Measurements from ENCODE around the gene CENPX. TPM values are rescaled to one million over a fixed set of nuclear protein-coding genes. Genes with fewer than 3 reads are reported as not detected.
A peak's percentile ranks its signal among the peaks of the same experiment; 100 is the strongest.

CENPX gene
- total and polyA plus RNA-seq, 2 of the 13 experiments (the other 11 are each of a cell fraction or from before 2014, with no cell fraction given) = 92.7 to 170 TPM

DNA sequence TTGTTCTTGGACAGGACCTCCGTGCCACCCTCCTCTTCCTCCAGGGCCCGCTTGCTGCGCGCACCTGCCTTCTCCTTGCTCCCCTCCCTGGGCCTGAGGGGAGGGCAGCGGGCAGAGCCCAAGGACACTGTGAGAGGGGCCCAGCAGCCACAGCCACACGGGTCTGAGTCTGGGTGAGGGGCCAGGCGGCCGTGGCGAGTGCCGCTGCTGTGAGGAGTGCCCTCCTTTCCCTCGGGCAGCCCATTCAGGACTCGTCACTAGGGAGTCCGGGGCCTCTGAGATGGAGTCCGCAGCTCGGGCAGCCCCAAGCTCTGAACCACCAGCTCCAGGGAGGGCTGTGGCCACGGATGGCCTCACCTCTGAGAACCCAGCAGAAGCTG lies 37.3 kb upstream of the CENPX start (continued):
- no peak for TF ChIP-seq HMGXB3 (CRISPR knock-in tag; IDR thresholded peaks at IDR 0.05; ENCODE audit: borderline replicate concordance)
- TF ChIP-seq SOX5 (CRISPR knock-in tag; IDR thresholded peaks at IDR 0.05; ENCODE audit: borderline replicate concordance) = no peak
- TF ChIP-seq ZNF335 (CRISPR knock-in tag; IDR thresholded peaks at IDR 0.05) = no peak
- TF ChIP-seq POLR2G (IDR thresholded peaks at IDR 0.05; ENCODE audit: low read depth, low read length) = peak; percentile 33; the same call in 1 of the 2 replicates
- TF ChIP-seq NAIF1 (CRISPR knock-in tag; IDR thresholded peaks at IDR 0.05; ENCODE audit: borderline replicate concordance) = no peak
- TF ChIP-seq ADNP (CRISPR knock-in tag; IDR thresholded peaks at IDR 0.05) = no peak
- TF ChIP-seq NONO (IDR thresholded peaks at IDR 0.05) = no peak
- no peak for TF ChIP-seq NONO (CRISPR knock-in tag; conservative IDR thresholded peaks at IDR 0.05)
- TF ChIP-seq MXD1 (CRISPR knock-in tag; IDR thresholded peaks at IDR 0.05) = no peak
- no peak for TF ChIP-seq TCF12 (IDR thresholded peaks at IDR 0.05)
- TF ChIP-seq TCF12 (CRISPR knock-in tag; IDR thresholded peaks at IDR 0.05) = no peak
- TF ChIP-seq ZBTB14 (CRISPR knock-in tag; IDR thresholded peaks at IDR 0.05) = no peak
- no peak for TF ChIP-seq NFYB (CRISPR knock-in tag; IDR thresholded peaks at IDR 0.05)
- TF ChIP-seq AGO1 (IDR thresholded peaks at IDR 0.05; ENCODE audit: low read depth, low read length, poor library complexity, severe bottlenecking) = peak; percentile 74
- no peak for TF ChIP-seq ZNF510 (CRISPR knock-in tag; IDR thresholded peaks at IDR 0.05; ENCODE audit: low read depth)

Measured in HepG2 (cell line).